GM12801 (cell line): Measurements from ENCODE around the gene EPHB4.

ENCODE experiments used
- TF ChIP-seq, protein P1 (sequence below): IDR thresholded peaks from one replicate; pipeline ENCODE4 v1.5.1; 2011; ENCODE audit warnings: control low read depth; ENCODE audit not compliant: insufficient read length; ENCODE audit errors: extremely low read depth

Gene EPHB4

DNA sequence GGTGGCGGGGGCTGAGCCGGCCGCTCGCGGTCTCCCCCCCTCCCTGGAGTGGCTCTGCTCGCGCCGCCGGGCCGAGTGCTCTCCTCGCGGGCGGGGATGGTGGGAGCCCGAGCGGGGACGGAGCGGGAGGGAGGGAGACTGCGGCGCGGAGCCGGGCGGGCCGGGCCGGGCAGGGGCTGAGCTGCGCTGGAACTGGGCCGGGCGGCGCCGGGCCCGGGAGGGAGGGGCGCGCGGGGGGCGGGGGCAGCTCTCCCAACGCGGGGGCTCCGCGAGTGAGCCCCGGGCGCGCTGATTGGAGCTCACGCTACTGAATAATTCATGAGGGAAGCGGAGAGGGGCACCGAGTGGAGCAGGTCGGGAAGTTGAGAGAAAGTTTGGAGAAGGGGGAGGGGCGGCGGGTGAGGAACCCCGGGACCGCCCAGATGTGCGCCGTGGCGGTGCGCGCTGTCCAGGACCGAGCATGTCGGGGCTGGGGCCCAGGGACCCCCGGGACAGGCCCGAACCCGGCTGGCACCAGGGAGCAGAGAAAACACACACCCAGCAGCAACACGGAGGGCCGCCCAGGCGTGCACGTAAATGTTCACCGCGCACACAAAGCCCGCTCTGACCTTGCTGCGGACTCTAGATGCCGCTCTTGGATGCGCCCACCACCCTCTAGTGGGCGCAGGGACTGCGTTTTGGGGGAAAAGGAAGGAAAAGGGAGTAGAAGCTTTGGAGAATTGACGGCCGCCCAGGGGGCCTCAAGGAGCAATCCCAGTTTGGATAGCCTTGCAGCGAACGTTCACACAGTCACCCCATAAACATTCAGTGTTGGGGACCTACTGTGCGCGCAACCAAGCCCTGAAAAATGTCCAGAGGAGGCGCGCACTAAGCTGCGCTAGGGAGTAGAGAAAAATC, at the start of gene EPHB4:
TSS of gene EPHB4 (minus strand) at position 194 of the 897 bp plus-strand sequence. CDS start 493 bp downstream, outside the sequence.
- TF ChIP-seq, protein P1, sequence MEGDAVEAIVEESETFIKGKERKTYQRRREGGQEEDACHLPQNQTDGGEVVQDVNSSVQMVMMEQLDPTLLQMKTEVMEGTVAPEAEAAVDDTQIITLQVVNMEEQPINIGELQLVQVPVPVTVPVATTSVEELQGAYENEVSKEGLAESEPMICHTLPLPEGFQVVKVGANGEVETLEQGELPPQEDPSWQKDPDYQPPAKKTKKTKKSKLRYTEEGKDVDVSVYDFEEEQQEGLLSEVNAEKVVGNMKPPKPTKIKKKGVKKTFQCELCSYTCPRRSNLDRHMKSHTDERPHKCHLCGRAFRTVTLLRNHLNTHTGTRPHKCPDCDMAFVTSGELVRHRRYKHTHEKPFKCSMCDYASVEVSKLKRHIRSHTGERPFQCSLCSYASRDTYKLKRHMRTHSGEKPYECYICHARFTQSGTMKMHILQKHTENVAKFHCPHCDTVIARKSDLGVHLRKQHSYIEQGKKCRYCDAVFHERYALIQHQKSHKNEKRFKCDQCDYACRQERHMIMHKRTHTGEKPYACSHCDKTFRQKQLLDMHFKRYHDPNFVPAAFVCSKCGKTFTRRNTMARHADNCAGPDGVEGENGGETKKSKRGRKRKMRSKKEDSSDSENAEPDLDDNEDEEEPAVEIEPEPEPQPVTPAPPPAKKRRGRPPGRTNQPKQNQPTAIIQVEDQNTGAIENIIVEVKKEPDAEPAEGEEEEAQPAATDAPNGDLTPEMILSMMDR, result no peak

DNA sequence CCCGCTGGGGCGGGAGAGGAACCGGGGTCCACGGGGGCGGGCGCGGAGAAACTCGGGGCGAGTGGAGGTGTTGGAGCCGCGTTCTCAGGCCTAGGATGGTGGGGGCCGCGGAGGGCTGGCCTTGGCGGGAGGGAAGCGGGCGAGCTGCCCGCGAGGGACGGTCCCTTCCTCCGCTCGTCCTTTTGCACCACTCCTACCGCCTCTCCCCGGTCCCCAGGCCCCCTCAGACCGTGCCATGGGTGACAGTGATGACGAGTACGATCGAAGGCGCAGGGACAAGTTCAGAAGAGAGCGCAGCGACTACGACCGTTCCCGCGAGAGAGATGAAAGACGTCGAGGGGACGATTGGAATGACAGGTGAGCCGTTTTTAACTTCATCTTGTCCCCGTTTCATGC, 48.0 kb upstream of the EPHB4 start:
- TF ChIP-seq, protein P1, result no peak

DNA sequence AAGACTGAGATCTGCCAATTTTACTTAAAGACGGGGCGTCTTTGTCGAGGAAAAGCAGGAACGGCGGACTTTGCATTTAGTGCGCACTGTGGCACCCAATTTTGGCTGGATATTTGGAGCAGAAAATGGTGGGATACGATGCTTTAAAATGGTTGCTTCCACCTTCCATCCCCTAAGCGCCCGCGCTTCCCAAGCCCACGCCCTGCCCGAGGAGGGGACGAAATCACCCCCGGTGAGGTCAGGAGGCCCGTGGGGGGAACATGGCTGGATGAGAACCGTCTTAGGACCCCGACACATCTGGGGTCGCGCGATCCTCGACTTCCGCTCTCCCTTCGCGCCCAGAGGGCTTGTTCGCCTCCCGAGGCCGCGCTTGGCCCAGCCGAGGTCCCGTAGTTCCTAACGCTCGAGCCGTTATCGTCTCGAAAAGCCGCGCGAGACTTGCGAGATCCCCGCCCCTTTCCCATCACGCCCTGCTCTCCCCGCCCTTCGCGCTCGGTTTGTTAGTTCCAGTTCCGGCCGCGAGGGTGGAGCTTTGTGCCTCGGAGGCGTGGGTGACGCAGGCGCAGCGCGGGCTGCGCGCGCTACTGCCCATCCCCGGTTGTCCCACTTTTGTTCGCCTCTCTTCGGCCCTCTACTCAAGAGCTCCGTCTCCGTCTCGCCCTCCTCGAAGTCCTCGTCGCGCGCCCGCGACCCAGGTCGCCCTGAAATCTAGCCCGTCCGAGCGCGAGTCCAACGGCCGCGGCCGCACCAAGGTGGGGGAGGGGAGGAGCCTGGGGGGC, 47.4 kb upstream of the EPHB4 start, which contains the start of gene SRRT:
TSS of gene SRRT (plus strand) at position 527 of the 779 bp plus-strand sequence. CDS start 488 bp downstream, outside the sequence.
- TF ChIP-seq, protein P1, result no peak

DNA sequence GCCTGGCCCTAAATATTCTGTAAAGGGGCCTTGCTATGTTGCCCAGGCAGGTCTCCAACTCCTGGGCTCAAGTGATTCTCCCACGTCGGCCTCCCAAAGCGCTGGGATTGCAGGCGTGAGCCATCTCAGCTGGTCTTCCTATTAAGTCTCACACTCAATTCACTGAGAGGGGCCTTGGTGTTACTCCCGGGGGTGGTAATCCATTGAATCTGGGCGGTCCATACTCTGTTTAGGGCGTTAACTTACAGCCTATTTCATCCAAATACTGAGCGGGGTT, 46.9 kb upstream of the EPHB4 start:
- TF ChIP-seq, protein P1, result no peak

DNA sequence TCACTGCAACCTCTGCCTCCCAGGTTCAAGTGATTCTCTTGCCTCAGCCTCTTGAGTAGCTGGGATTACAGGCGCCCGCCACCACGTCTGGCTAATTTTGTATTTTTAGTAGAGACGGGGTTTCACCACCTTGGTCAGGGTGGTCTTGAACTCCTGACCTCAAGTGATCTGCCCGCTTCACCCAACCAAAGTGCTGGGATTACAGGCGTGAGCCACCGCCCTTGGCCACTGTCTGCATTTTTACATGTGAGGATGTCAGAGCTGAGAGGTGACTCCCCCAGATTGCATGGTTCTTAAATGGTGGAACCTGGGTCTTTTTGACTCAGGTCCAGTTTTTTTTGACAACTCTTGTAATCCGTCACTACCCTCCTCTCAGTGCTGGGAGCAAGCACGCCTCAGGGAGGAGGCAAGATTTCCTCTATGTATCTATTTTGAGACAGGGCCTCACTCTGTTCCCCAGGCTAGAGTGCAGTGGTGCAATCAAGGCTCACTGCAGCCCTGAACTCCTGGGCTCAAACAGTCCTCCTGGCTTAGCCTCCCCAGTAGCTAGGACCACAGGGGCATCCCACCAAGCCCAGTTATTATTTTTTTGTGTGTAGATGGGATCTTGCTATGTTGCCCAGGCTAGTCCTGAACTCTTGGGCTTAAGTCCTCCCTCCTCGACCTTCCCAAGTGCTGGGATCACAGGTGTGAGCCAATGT, 46.4 kb upstream of the EPHB4 start:
- TF ChIP-seq, protein P1, result no peak

DNA sequence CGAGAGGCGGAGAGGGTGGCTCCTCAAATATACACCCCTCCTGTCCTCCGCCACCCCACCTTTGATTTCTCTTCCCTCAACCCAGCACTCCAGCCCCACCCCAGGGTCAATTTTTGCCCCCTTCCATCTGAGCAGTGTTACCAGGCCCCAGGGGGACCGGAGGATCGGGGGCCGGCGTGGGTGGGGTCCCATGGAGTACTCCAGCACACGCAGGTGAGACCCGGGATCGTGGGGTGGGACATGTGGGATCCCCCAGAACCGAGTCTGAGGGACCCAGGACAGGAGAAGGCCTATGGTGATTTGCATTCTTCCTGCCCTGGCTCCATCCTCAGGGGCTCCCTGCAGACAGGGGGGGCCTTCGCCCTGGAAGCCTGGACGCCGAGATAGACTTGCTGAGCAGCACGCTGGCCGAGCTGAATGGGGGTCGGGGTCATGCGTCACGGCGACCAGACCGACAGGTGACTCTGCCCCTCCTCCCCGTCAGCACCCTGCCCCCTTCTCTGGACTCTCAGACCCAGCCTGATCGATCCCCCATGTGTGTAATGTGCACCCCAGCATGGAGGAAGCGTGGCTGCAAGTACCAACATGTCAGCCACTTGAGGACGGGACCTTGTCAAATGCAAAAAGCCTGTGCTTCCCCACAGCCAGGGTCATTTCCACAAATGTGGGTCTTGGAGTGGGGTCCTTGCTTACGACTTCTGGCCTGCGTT, 40.6 kb upstream of the EPHB4 start:
- TF ChIP-seq, protein P1, result no peak
